ENCODE measurements around the gene IFRD2. TPM values are rescaled to one million over a fixed set of nuclear protein-coding genes. Genes with fewer than 3 reads are reported as not detected.

IFRD2 gene
- polyA plus RNA-seq, result 55.4 TPM
- long read RNA-seq, donor 1, transcript IFRD2-202 (12 exons, 2,109 nt), result major isoform, 8 of 14 reads
- long read RNA-seq, donor 1, partial matches to known transcripts, result 5 of 14 reads
- long read RNA-seq, donor 1, other reads (novel, unspliced or antisense), result 0 of 14 reads
- long read RNA-seq, donor 2, transcript IFRD2-202 (12 exons, 2,109 nt), result major isoform, 19 of 19 reads
- long read RNA-seq, donor 2, partial matches to known transcripts, result 0 of 19 reads
- long read RNA-seq, donor 2, other reads (novel, unspliced or antisense), result 0 of 19 reads
- long read RNA-seq, donor 3, result 0 reads
- long read RNA-seq, donor 4, partial matches to known transcripts, result 0 of 1 reads
- long read RNA-seq, donor 4, other reads (novel, unspliced or antisense), result 0 of 1 reads
- long read RNA-seq, donor 5, transcript IFRD2-202 (12 exons, 2,109 nt), result major isoform, 7 of 7 reads
- long read RNA-seq, donor 5, partial matches to known transcripts, result 0 of 7 reads
- long read RNA-seq, donor 5, other reads (novel, unspliced or antisense), result 0 of 7 reads
- long read RNA-seq, donor 6, transcript IFRD2-202 (12 exons, 2,109 nt), result major isoform, 13 of 13 reads
- long read RNA-seq, donor 6, partial matches to known transcripts, result 0 of 13 reads
- long read RNA-seq, donor 6, other reads (novel, unspliced or antisense), result 0 of 13 reads
- long read RNA-seq, donor 7, partial matches to known transcripts, result 0 of 7 reads
- long read RNA-seq, donor 7, other reads (novel, unspliced or antisense), result 0 of 7 reads
- long read RNA-seq, donor 8, transcript IFRD2-202 (12 exons, 2,109 nt), result major isoform, 17 of 29 reads
- long read RNA-seq, donor 8, partial matches to known transcripts, result 10 of 29 reads
- long read RNA-seq, donor 8, other reads (novel, unspliced or antisense), result 0 of 29 reads
- long read RNA-seq, donor 9, transcript IFRD2-202 (12 exons, 2,109 nt), result major isoform, 8 of 16 reads
- long read RNA-seq, donor 9, partial matches to known transcripts, result 6 of 16 reads
- long read RNA-seq, donor 9, other reads (novel, unspliced or antisense), result 0 of 16 reads
- long read RNA-seq, donor 10, transcript IFRD2-202 (12 exons, 2,109 nt), result major isoform, 9 of 11 reads
- long read RNA-seq, donor 10, partial matches to known transcripts, result 0 of 11 reads
- long read RNA-seq, donor 10, other reads (novel, unspliced or antisense), result 0 of 11 reads
- long read RNA-seq, donor 11, transcript IFRD2-202 (12 exons, 2,109 nt), result major isoform, 11 of 12 reads
- long read RNA-seq, donor 11, partial matches to known transcripts, result 0 of 12 reads
- long read RNA-seq, donor 11, other reads (novel, unspliced or antisense), result 0 of 12 reads

GRCh38 chr3:50292159-50293078 is at the start of gene IFRD2:
TSS of gene IFRD2 (minus strand) at chr3:50292429. CDS start at chr3:50292274, 155 bp downstream.
- Histone ChIP-seq H3K4me1 (ENCODE audit: control insufficient read depth, insufficient read depth, low read length) (peaks cover 21% of the 10 kb centered on the region), H3K4me3 (ENCODE audit: low read length) (peak within 1 kb of the TSS; percentile 74), H3K27ac (ENCODE audit: low read length) (peak within 1 kb of the TSS; percentile 58), H3K9me3 (ENCODE audit: control insufficient read depth, low read depth, low read length) (no peaks in the 10 kb centered on the region), H3K36me3 (ENCODE audit: control insufficient read depth, insufficient read depth, low read length) (peaks cover 30% of the 10 kb centered on the region), H3K27me3 (ENCODE audit: control insufficient read depth, insufficient read depth, low read length) (no peaks in the 10 kb centered on the region)
- peak; percentile 99 for DNase-seq
- WGBS (ENCODE audit: insufficient coverage, low lambda C conversion rate), result no CpG with 5 or more reads among the region's 67 CpGs

- no peak for DNase-seq
- no CpG with 5 or more reads among the region's 9 CpGs for WGBS (ENCODE audit: insufficient coverage, low lambda C conversion rate)
- Histone ChIP-seq H3K36me3 (ENCODE audit: control insufficient read depth, insufficient read depth, low read length) (no peaks in the 10 kb centered on the region), H3K9me3 (ENCODE audit: control insufficient read depth, low read depth, low read length) (peaks cover 6% of the 10 kb centered on the region), H3K27ac (ENCODE audit: low read length) (no peak overlapping the region), H3K27me3 (ENCODE audit: control insufficient read depth, insufficient read depth, low read length) (peaks cover 20% of the 10 kb centered on the region), H3K4me3 (ENCODE audit: low read length) (peak overlapping the region; percentile 27), H3K4me1 (ENCODE audit: control insufficient read depth, insufficient read depth, low read length) (peaks cover 19% of the 10 kb centered on the region)
These were observed 49.3 kb upstream of the IFRD2 start for GRCh38 chr3:50341537-50341936.

GRCh38 chr3:50340448-50341329 is 48.5 kb upstream of the IFRD2 start, which contains the start of gene RASSF1:
TSS of gene RASSF1 (minus strand) at chr3:50340836. CDS start at chr3:50340805, 31 bp downstream.
- peaks cover 20% of the 10 kb centered on the region for H3K27me3 ChIP-seq (ENCODE audit: control insufficient read depth, insufficient read depth, low read length)
- H3K4me1 ChIP-seq (ENCODE audit: control insufficient read depth, insufficient read depth, low read length), result peaks cover 23% of the 10 kb centered on the region
- H3K4me3 ChIP-seq (ENCODE audit: low read length), result peak within 1 kb of the TSS; percentile 27
- no peak within 1 kb of the TSS for H3K27ac ChIP-seq (ENCODE audit: low read length)
- no CpG with 5 or more reads among the region's 85 CpGs for WGBS (ENCODE audit: insufficient coverage, low lambda C conversion rate)
- H3K9me3 ChIP-seq (ENCODE audit: control insufficient read depth, low read depth, low read length), result peaks cover 6% of the 10 kb centered on the region
- DNase-seq, result peak in 1 of 2 donors; percentile 63
- H3K36me3 ChIP-seq (ENCODE audit: control insufficient read depth, insufficient read depth, low read length), result no peaks in the 10 kb centered on the region

- no peak for DNase-seq
- H3K9me3 ChIP-seq (ENCODE audit: control insufficient read depth, low read depth, low read length), result peaks cover 6% of the 10 kb centered on the region
- H3K27me3 ChIP-seq (ENCODE audit: control insufficient read depth, insufficient read depth, low read length), result peaks cover 20% of the 10 kb centered on the region
- no peak overlapping the region for H3K27ac ChIP-seq (ENCODE audit: low read length)
- H3K4me1 ChIP-seq (ENCODE audit: control insufficient read depth, insufficient read depth, low read length), result peaks cover 23% of the 10 kb centered on the region
- H3K36me3 ChIP-seq (ENCODE audit: control insufficient read depth, insufficient read depth, low read length), result no peaks in the 10 kb centered on the region
- peak overlapping the region; percentile 27 for H3K4me3 ChIP-seq (ENCODE audit: low read length)
- no CpG with 5 or more reads among the region's 9 CpGs for WGBS (ENCODE audit: insufficient coverage, low lambda C conversion rate)
These were observed 47.9 kb upstream of the IFRD2 start for GRCh38 chr3:50340147-50340447.

GRCh38 chr3:50339485-50340146 is 47.4 kb upstream of the IFRD2 start:
- peaks cover 22% of the 10 kb centered on the region for H3K4me1 ChIP-seq (ENCODE audit: control insufficient read depth, insufficient read depth, low read length)

GRCh38 chr3:50338965-50339364 is 46.7 kb upstream of the IFRD2 start:
- DNase-seq, result no peak
- H3K36me3 ChIP-seq (ENCODE audit: control insufficient read depth, insufficient read depth, low read length), result no peaks in the 10 kb centered on the region
- peaks cover 28% of the 10 kb centered on the region for H3K4me1 ChIP-seq (ENCODE audit: control insufficient read depth, insufficient read depth, low read length)
- WGBS (ENCODE audit: insufficient coverage, low lambda C conversion rate), result no CpG with 5 or more reads among the region's 5 CpGs
- H3K27me3 ChIP-seq (ENCODE audit: control insufficient read depth, insufficient read depth, low read length), result peaks cover 20% of the 10 kb centered on the region
- peaks cover 6% of the 10 kb centered on the region for H3K9me3 ChIP-seq (ENCODE audit: control insufficient read depth, low read depth, low read length)
- H3K27ac ChIP-seq (ENCODE audit: low read length), result peak overlapping the region; percentile 26
- no peak overlapping the region for H3K4me3 ChIP-seq (ENCODE audit: low read length)

More at GRCh38 chr3:50339485-50340146, 47.4 kb upstream of the IFRD2 start:
- Histone ChIP-seq H3K4me3 (ENCODE audit: low read length) (peak overlapping the region; percentile 27), H3K27me3 (ENCODE audit: control insufficient read depth, insufficient read depth, low read length) (peaks cover 20% of the 10 kb centered on the region), H3K36me3 (ENCODE audit: control insufficient read depth, insufficient read depth, low read length) (no peaks in the 10 kb centered on the region), H3K27ac (ENCODE audit: low read length) (no peak overlapping the region), H3K9me3 (ENCODE audit: control insufficient read depth, low read depth, low read length) (peaks cover 6% of the 10 kb centered on the region)
- WGBS (ENCODE audit: insufficient coverage, low lambda C conversion rate), result 100% methylated on average over 3 of the region's 14 CpGs
- DNase-seq, result no peak

- Histone ChIP-seq H3K27me3 (ENCODE audit: control insufficient read depth, insufficient read depth, low read length) (peaks cover 20% of the 10 kb centered on the region), H3K4me1 (ENCODE audit: control insufficient read depth, insufficient read depth, low read length) (peaks cover 30% of the 10 kb centered on the region), H3K36me3 (ENCODE audit: control insufficient read depth, insufficient read depth, low read length) (no peaks in the 10 kb centered on the region), H3K4me3 (ENCODE audit: low read length) (peak overlapping the region; percentile 68), H3K27ac (ENCODE audit: low read length) (peak overlapping the region; percentile 93), H3K9me3 (ENCODE audit: control insufficient read depth, low read depth, low read length) (peaks cover 6% of the 10 kb centered on the region)
- WGBS (ENCODE audit: insufficient coverage, low lambda C conversion rate), result no CpG with 5 or more reads among the region's 79 CpGs
- DNase-seq, result peak; percentile 99 to 100
These were observed 45.1 kb upstream of the IFRD2 start for GRCh38 chr3:50337175-50337861.

Measured in large intestine (tissue), 12 donors.